OCI-M2 (cell line): ENCODE data around the gene PTF1A.

Experiments used
- DNase-seq: peaks from one replicate; lab custom pipeline; 2025; ENCODE audit not compliant: unreplicated experiment; lab: John Stamatoyannopoulos, UW

PTF1A gene

GRCh38 chr10:23186697-23187096 lies 5.4 kb upstream of the PTF1A start:
- no peak for DNase-seq

GRCh38 chr10:23187155-23187554 lies 5.0 kb upstream of the PTF1A start:
- DNase-seq = no peak

- DNase-seq = no peak
Measured at GRCh38 chr10:23189024-23189423, 3.1 kb upstream of the PTF1A start.

GRCh38 chr10:23190872-23191763 lies 994 bp upstream of the PTF1A start:
- DNase-seq = no peak

GRCh38 chr10:23192712-23193434 lies 761 bp downstream of the PTF1A start:
- DNase-seq = no peak

GRCh38 chr10:23193435-23194074 lies 1.4 kb downstream of the PTF1A start:
- no peak for DNase-seq

- no peak for DNase-seq
Measured at GRCh38 chr10:23194471-23194965, 2.4 kb downstream of the PTF1A start.

GRCh38 chr10:23194966-23195845 lies 3.1 kb downstream of the PTF1A start:
- no peak for DNase-seq

- DNase-seq = no peak
Measured at GRCh38 chr10:23195846-23196600, 3.9 kb downstream of the PTF1A start.

GRCh38 chr10:23196915-23197314 lies 4.8 kb downstream of the PTF1A start:
- DNase-seq = no peak

GRCh38 chr10:23197416-23197861 lies 5.3 kb downstream of the PTF1A start:
- no peak for DNase-seq

- DNase-seq = no peak
Measured at GRCh38 chr10:23198610-23198939, 6.5 kb downstream of the PTF1A start.

- no peak for DNase-seq
Measured at GRCh38 chr10:23198940-23199767, 7.0 kb downstream of the PTF1A start.

GRCh38 chr10:23199768-23200511 lies 7.8 kb downstream of the PTF1A start:
- DNase-seq = no peak

- DNase-seq = no peak
Measured at GRCh38 chr10:23200586-23200985, 8.5 kb downstream of the PTF1A start.

- DNase-seq = no peak
Measured at GRCh38 chr10:23200997-23201652, 9.0 kb downstream of the PTF1A start.

GRCh38 chr10:23201837-23202236 lies 9.7 kb downstream of the PTF1A start:
- DNase-seq = no peak

GRCh38 chr10:23202779-23203178 lies 10.7 kb downstream of the PTF1A start:
- no peak for DNase-seq
